ENCODE data around the gene EYA2.

EYA2 gene

GRCh38 chr20:46979603-46980241 is 85.1 kb downstream of the EYA2 start:
- DNase-seq (ENCODE audit: low spot score): no peak

- DNase-seq (ENCODE audit: low spot score): no peak
Observed at GRCh38 chr20:46981184-46981583, 86.5 kb downstream of the EYA2 start.

DNA sequence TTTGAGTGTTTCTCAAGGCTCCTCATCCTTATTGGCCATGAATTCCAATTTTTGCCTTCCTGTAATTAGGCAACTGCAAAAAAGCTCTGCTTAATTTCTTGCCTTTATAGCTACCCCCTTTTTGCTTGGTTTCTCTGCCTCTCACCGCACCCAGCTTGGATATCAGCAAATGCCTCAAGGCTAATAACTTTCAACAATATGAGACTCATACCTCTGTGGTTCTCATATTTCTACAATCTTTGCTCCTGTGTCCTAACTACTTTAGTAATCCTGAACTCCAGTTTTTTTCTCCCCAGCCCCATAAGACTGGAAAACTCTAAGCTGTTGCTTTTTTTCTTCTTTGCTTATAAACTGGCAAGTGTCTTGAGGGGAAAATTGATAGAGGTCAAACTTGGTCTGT is 88.8 kb downstream of the EYA2 start:
- DNase-seq (ENCODE audit: low spot score): no peak

- DNase-seq (ENCODE audit: low spot score): no peak
Observed at GRCh38 chr20:46984405-46984804, 89.8 kb downstream of the EYA2 start.

DNA sequence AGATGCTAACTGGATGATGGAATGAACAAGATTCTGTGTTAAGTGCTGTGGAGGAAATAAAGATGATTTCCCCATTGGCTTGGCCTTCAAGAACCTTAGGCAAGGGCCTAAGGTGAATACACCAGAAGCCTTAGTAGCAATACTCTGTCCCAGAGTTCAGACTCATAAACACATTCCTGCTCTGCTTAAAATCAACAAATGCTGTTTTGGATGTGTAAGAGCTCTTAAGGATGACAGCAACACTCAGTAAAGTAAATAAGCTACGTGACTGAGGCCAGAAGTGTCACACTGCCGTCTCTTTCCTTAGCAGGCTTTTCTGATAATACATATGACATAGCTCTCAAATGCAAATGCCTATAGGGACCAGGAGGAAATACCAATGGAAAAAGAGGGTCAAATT is 90.6 kb downstream of the EYA2 start:
- peak; percentile 16 for DNase-seq (ENCODE audit: low spot score)

DNA sequence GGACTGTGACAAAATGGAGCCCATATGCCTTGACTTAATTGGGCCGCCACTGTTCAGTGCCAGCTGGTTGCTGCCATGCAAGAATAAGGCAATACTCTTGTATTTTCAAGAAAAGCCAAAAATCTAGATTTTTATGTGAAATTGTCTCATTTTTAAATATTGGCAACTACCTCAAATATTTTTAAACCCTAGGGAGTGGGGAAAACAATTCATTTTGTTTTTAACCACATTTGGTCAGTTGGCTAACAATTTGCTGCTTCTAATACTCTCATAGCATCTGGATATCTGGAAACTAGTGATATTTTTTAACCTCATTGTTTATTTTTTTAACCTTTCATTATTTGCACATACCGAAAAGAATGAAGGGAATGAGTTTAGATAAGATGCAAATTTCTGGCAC is 91.0 kb downstream of the EYA2 start:
- DNase-seq (ENCODE audit: low spot score): no peak

GRCh38 chr20:46987001-46987400 is 92.4 kb downstream of the EYA2 start:
- DNase-seq (ENCODE audit: low spot score): no peak

GRCh38 chr20:46990017-46990595 is 95.5 kb downstream of the EYA2 start:
- DNase-seq (ENCODE audit: low spot score): no peak

GRCh38 chr20:46990596-46991104 is 96.0 kb downstream of the EYA2 start:
- DNase-seq (ENCODE audit: low spot score): no peak

DNA sequence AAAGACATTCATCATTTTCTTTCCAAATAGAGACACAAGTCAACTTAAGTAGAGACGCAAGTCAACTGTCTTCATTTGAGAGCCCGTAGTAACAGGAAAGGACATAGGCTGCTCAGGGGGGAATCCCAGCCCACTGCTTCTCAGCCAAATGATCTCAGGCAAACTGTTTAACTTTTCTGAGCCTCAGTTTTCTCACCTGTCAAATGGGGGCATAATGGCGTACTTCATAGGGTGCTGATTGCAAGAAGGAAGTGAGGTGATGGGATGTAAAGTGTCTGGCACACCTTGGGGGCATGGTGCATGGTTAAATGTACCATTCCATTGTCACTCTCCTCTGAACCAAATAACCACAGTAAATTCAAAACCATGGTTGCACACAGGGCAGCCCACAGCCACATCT is 96.5 kb downstream of the EYA2 start:
- no peak for DNase-seq (ENCODE audit: low spot score)

DNA sequence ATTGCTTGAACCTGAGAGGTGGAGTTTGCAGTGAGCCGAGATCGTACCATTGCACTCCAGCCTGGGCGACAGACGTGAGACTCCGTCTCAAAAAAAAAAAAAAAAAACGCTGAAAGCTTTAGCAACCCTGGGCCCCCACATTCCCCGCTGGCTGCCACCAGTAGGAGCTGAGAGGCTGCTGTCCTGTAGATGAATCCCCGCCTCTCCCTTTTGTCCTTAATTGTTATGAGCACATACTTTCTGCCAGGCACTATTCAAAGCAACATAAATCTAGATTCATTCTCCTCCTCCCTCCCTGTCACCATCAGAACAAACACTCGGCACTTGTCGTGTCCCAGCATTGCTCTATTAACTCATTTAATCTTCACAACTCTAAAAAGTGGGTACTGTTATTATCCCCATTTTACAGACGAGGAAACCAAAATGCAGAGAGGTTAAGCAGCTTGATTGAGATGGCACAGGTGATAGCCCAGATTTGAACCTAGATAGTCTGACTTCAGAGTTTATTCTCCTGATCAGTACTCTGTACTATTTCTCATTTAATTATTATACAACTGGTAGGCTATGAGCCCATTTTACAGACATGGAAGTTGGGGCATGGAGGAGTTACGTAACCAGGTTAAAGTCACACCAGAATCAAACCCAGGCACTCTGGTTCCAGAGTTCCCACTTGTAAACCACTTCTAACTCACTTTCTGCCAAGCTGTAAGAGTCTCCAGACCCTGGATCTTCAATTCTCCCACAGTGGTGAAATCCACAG is 97.4 kb downstream of the EYA2 start:
- DNase-seq (ENCODE audit: low spot score): no peak

DNA sequence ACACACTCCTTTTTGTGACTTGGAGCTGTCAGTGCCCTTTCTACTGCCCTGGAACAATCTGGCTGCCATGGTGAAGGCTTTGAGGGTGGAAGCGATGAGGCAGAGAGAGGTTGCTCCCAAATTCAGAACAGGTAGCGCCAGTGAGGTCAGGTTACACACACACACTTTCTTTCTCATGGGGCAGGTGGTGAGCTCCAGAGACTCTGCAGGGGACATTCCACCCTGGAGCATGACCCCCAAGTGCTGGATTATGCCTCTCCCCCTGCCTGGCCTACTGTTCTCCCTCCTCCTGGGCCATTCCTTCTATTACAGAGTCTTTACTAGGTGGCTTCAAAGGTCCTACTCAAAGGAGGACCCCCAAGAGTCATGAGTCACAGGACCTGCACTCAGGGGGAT is 98.0 kb downstream of the EYA2 start:
- DNase-seq (ENCODE audit: low spot score): no peak

- DNase-seq (ENCODE audit: low spot score): no peak
Observed at GRCh38 chr20:46993465-46994095, 98.9 kb downstream of the EYA2 start.

DNA sequence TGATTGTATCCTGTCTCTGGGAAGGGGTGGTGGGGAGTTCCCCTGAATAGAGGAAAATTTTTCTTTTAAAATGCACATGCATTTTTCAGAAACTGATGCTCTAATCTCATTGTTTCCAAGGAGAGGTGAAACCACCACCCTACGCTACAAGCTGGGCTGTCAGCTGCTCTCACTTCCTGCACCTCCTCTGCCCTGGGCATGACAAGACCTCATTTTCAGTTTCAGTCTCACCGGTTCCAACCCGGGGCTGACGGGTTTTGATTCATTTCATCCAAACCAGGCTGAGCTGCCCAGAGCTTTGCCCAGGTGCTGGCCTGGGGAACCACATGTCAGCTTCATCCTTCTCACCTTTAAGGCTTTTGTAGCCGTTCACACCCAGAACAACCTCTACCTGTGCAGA is 99.7 kb downstream of the EYA2 start:
- no peak for DNase-seq (ENCODE audit: low spot score)

- no peak for DNase-seq (ENCODE audit: low spot score)
Observed at GRCh38 chr20:46995561-46996142, 101.0 kb downstream of the EYA2 start.

DNA sequence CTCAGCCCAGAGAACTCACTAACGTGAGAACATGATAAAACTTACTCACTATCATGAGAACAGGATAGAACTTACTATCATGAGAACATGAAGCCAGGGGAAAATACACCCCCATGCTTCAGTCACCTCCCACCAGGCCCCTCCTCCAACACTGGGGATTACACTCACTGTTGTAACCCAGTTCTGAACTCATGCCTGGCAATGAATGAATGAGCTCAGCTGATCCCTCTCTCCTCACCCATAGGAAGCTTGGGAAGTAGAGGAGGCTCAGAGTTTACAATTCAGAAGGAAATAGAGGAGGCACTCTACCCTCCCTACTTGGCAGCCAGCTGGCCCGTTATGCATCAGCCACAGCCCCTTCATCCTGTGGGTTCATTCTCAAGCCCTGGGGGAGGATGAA is 102.5 kb downstream of the EYA2 start:
- DNase-seq (ENCODE audit: low spot score): no peak

DNA sequence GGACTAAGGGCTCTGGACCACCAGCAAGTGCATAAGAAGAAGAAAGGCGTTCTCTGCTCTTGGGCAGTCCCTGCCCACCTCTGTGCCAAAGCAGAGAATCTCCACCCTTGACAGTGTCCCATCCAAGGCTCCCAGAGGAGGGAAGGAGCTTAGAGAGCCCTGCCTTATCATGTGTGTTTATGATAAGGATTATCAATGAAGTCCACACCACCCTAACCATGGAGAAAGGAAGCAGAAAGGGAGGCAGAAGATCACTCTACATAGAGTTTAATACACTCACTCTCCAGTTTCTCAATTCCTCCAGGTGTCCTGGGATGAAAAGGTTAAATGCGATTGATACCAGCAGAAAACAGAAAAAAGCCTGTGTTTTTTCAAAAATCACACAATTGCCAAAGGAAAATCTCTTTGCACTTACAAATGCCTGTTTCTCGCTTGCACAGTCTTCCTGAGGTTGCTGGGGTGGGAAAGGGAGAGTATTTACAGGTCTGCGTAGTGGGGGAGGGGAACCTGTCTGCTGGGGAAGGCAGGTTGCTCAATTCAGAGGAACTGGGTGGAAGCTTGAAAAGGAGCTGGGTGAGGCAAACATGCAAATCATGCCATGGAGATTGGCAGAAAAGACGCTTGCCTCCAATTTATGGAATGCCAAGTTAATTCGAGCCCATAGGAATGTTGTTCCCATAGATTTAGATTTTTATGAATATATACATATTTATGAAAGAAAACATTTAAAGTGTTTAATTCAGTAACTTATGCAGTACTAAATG is 104.0 kb downstream of the EYA2 start:
- DNase-seq (ENCODE audit: low spot score): no peak

- DNase-seq (ENCODE audit: low spot score): no peak
Observed at GRCh38 chr20:46999801-47000465, 105.3 kb downstream of the EYA2 start.

GRCh38 chr20:47003223-47003622 is 108.6 kb downstream of the EYA2 start:
- no peak for DNase-seq (ENCODE audit: low spot score)

DNA sequence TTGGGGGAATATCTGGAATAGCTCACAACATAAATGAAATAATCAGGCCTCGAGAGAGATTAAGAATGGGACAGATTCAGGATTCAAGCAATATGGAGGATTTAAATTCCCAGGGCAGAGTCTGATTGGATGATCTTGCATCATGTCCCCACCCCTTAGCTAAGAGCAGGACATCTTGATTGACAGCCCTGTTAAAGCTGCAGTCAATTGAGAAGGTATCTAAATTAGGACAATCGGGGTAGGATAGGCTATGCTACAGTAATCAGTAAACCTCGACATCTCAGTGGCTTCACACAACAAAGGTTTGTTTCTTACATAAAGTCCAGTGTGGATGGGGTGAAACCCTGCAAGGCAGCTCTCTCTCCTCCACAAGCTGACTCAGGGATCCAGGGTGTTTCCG is 109.5 kb downstream of the EYA2 start:
- no peak for DNase-seq (ENCODE audit: low spot score)
